H1 (cell line): ENCODE measurements around the gene ZNF213. TPM values are rescaled to one million over a fixed set of nuclear protein-coding genes. Genes with fewer than 3 reads are reported as not detected.

Experiments used
- ASH2L ChIP-seq: fragments of 200-600, 300-600 bp; sonication (generic); IDR thresholded peaks from one replicate; pipeline ENCODE4 v1.7.1; 2017; ENCODE audit warnings: low read length
- BRCA1 ChIP-seq: IDR thresholded peaks from 2 replicates; pipeline ENCODE4 v1.6.1; 2012; ENCODE audit warnings: low read depth, low read length, improper control_type of control experiment
- CHD7 ChIP-seq: fragments of 300-600 bp; sonication (generic); IDR thresholded peaks from 2 replicates; pipeline ENCODE4 v1.7.1; 2012; ENCODE audit warnings: low read length, moderate library complexity, mild to moderate bottlenecking, inconsistent platforms; ENCODE audit not compliant: insufficient replicate concordance
- PHF8 ChIP-seq: fragments of 200-600 bp; sonication (generic); conservative IDR thresholded peaks from 2 replicates; pipeline ENCODE4 v1.7.1; 2012; ENCODE audit warnings: low read depth, mild to moderate bottlenecking, inconsistent platforms, low read length, moderate library complexity
- RFX5 ChIP-seq: IDR thresholded peaks from 2 replicates; pipeline ENCODE4 v1.6.1; 2011; ENCODE audit warnings: low read depth, low read length, improper control_type of control experiment, borderline replicate concordance
- TAF1 ChIP-seq: IDR thresholded peaks from 2 replicates; pipeline ENCODE4 v1.6.1; 2011; ENCODE audit warnings: mild to moderate bottlenecking, low read depth, low read length
- TEAD4 ChIP-seq: IDR thresholded peaks from 2 replicates; pipeline ENCODE4 v1.6.1; 2012; ENCODE audit warnings: low read depth, low read length, inconsistent platforms, mixed read lengths
- polyA plus RNA-seq, 7 experiments: library from polyadenylated mRNA; depleted of rRNA in 3 of 7; stranded (reverse) in 5 of 7; unstranded in 2 of 7; fragments of >200 nt in 5 of 7; fragments of 200-250 nt in 2 of 7; gene quantifications; 1 replicate in 5 of 7; 2 replicates in 1 of 7; 4 replicates in 1 of 7; pipeline versions ENCODE4 v1.2.1 to v1.2.3, GENCODE V29; 2011 to 2013; ENCODE audit warnings: missing spikeins in 2 of 7, mixed read lengths in 2 of 7
- total RNA-seq: library from RNA; stranded (reverse); fragmentation: NEBNext Ultra II Directional; extraction: Animal tissue kit (Norgen Biotek cat#: 25700); gene quantifications from 2 replicates; pipeline ENCODE4 v1.2.1, GENCODE V29; 2021

ZNF213 gene
- total and polyA plus RNA-seq, 2 of the 8 experiments (the other 6 are each of a cell fraction or from before 2014, with no cell fraction given) = 1.6 to 6.9 TPM

DNA sequence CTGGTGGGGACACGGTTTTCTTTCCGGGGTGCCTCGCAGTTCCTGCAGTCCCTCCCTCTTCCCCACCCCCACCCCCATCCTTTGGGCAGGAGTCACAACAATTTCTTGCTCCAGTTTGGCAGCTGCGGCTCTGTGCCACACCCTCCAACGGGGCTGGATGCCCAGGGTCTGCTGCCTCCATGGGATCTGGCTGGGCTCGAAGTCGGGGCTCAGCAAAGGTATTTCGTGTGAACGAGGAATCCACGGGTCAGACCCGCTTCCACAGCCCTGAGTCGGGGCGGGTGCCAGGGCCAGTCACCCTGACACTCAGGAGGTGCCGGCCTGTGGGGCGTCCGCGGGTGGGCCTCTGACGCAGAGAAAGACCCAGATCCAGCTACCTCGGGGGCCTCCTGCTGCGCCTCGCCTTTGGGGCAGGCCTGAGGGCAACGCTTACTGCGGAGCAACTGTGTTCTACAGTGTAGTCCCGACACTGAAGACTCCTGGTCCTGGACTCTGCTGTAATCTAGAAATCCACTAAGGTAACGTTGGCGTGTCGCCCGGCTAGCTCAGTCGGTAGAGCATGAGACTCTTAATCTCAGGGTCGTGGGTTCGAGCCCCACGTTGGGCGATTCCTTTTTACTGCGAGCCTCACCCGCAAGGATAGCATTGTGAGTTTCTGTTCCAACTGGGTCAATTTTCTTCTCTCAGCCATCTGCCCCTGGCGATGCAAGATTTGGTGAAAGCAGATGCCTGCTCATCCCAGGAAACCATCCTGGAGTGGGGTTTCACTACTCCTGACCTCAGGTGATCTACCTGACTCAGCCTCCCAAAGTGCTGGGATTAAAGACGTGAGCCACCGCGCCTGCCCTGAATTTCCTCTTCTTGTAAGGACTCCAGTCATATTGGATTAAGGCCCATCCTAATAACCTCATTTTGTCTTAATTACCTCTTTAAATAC is 40.6 kb downstream of the ZNF213 start (continued):
- TF ChIP-seq CHD7 (no peak), PHF8 (no peak), ASH2L (peak; percentile 48), RFX5 (no peak), TEAD4 (peak; percentile 66; the same call in 1 of the 2 replicates), BRCA1 (no peak), TAF1 (no peak)
